Stimulated activated naive CD4-positive, alpha-beta T cell (primary cell): ENCODE measurements around the gene DAPL1.
"Not testable (repeated sequence)": the region's sequence is repeated elsewhere in the genome, so short reads cannot be mapped to it uniquely, and the experiment has no call there.

Experiments
- DNase-seq, 6 experiments: peaks; one replicate each; lab custom pipeline; 2025; lab: John Stamatoyannopoulos, UW

DAPL1 gene

DNA sequence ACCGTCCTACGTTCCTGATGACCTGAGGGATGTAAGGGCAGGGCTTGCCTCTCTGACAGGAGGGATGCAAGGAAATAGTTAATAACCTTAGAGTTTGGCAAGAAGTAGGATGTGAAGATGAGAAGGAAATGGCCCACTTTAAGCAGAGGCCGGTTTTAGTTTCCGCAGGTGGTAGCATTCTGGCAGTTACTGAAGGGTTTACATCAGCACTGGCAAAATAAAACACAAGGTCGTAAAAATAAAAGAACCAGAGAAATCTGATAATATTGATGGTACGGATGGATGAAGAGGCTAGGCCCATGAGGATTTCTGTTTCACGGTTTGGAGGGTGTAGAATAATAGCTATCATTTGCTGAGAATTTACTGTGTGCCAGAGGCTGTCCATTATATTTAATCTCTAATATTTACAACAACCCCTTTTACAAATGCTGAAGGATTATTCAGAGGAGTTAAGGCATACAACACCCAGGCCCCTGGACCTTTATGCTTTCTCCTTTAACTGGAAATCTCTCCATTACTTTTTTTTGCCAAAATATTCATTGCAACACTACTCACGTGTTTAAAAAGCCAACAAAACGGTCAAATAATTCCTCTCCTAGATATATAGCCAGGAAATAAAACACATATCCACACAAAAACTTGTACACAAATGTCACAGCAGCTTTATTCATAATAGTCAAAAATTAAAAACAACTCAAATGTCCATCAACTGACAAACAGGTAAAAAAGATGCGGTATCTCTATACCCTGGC is 28.5 kb downstream of the DAPL1 start:
- DNase-seq, result no peak

GRCh38 chr2:158825021-158825420 is 29.9 kb downstream of the DAPL1 start:
- no peak for DNase-seq

GRCh38 chr2:158826965-158827364 is 31.8 kb downstream of the DAPL1 start:
- no peak for DNase-seq

DNA sequence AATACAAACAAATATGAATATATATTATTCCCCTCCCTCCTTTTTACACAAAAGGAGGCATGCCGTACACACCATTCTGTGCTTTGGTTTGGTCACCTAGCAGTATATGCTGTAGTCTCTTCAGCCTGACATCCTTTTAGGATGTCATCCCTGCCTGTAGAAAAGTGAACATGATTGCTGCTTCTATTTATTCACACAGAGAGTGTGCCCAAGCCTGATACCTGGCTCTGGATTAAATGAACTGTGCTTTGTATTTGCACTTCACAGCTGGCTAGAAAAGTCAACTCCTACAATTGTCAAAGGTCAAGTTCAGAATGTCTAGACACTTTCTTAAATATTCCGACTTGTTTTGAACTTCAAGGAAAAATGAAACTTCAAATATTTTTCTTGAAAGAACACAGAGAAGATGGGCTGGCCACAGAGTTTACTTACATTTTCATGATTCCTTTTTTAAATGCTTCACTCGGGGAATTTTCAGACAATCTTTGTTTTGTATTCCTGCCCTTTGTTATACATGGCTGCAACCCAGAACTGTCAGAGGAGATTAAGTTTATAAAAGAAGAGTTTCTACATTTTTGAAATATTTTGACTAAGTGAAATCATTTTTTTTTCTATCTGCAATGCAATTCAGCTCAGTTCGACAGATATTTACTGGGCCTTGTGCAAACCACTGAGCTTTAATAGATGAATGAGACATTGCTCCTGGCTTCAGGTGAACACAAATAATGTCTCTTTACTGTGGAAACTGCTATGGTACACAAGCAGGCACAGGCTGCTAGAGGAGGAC is 33.5 kb downstream of the DAPL1 start:
- DNase-seq, result no peak

- DNase-seq, result no peak
These were observed 34.0 kb downstream of the DAPL1 start for GRCh38 chr2:158829167-158829566.

DNA sequence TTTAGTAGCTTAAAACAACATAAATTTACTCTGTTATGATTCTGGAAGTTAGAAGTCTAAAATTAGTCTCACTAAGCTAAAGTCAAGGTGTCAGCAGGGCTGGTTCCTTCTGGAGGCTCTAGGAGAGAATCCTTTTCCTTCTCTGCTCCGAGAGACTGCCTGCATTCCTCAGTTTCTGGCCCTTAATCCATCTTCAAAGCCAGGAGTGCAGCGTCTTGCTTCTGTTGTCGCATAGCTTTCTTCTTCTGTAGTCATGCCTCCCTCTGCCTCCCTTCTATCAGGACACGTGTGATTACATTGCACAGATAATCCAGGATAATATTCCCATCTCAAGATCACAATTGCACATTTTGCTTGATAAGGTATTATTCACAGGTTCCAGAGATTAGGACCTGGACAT is 35.1 kb downstream of the DAPL1 start:
- no peak for DNase-seq

DNA sequence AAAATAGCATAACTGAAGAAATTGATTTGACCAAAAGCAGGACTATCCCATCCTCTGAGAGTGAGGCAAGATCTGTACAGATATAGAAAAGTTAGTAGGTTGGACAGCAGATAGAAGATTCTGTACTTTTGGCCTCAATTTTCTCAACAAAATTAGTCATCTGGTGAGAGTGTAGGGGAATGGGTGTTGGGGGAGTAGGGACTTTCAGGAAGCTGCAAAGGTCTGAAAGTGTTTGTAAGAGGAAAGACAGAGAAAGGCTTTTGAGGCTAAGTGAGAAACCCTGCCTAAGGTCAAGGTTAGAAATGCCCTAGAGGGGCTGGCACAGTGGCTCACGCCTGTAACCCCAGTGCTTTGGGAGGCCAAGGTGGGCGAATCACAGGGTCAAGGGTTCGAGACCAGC is 40.3 kb downstream of the DAPL1 start:
- no peak for DNase-seq

GRCh38 chr2:158837645-158838044 is 42.5 kb downstream of the DAPL1 start:
- no peak for DNase-seq

DNA sequence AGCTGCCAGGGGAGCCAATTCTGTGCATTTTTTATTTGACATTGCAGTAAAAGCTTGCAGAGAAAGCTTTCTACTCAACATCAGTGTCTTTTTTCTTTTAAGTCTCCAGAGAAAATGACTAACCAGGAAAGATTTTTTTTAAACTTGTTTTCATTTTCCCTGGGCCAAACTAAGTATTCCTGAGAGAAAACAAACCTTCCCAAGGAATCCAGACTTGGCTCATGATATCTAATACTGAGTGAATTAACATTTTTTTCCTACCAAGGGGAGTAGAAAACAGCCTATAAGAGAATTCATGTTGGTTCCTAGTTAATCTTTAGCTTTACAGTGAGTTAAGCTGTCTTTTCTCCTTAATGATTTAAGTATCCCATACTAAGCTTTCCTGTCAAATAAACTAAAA is 46.7 kb downstream of the DAPL1 start:
- DNase-seq, result no peak

GRCh38 chr2:158845444-158845843 is 50.3 kb downstream of the DAPL1 start:
- DNase-seq, result no peak

GRCh38 chr2:158845859-158846258 is 50.7 kb downstream of the DAPL1 start:
- DNase-seq, result no peak

DNA sequence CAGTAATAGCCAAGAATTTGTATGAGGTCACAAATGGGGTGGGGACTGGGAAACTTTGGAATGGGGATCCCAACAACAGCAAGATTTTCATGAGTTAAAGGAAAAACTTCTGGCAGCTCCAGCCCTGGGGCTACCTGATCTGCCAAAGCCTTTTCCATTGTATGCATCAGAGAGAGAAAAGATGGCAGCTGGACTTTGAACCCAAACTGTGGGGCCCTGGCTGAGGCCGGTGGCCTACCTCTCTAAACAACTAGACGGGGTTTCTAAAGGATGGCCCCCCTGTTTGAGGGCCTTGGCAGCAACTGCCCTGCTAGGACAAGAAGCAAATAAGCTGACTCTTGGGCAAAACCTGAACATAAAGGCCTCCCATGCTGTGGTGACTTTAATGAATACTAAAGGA is 52.4 kb downstream of the DAPL1 start:
- DNase-seq, result not testable (repeated sequence)

- not testable (repeated sequence) for DNase-seq
These were observed 53.2 kb downstream of the DAPL1 start for GRCh38 chr2:158848031-158848970.

DNA sequence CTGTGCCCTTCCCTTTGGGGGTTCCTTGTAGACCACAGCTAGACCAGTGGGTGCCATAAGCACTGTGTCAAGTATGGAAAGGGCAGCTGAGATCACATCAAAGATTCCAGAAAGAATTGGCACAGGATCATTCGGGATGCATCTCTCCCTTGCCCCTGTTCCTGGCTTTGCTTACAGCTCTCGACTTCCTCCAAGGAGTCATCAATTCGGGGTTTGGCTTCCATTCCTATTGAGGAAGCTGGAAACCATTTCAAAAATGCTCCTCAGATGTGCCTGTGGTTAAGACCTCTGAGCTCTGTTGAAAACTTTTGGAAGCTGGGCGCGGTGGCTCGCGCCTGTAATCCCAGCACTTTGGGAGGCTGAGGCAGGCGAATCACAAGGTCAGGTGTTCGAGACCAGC is 65.1 kb downstream of the DAPL1 start:
- DNase-seq, result not testable (repeated sequence)

DNA sequence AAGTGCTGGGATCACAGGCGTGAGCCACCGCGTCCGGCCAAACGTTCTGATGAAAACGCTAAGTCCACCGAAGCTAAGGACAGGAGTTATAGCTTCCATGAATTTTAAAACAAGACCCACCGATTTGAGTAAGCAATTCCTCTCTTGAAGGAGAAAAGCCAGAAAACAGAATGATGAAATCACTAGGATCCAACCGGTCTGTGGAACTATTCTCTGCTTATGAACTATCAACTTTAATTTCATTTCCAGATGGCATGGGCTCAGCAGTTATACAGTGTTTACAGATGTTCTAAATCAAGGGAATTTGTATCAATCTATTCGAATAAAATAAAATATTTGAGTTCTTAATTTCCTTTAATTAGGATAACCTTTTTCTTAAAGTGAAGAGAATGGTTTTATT is 66.5 kb downstream of the DAPL1 start:
- DNase-seq, result not testable (repeated sequence)

DNA sequence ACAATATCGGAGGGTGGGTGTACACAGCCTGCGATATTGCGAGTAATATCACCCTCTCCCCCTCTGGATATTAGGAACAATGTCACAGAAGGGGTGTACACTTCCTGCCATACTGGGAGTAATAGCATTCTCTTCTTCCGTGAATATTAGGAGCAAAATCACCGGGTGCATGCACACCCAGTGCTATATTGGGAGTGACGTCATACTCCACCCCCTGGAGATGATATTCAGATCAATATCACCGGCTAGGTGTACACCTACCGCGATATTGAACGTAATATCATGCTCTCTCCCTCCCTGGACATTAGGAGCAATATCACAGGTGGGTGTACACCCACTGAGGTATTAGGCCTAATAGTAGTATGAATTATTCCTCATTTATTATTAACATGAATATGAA is 70.4 kb downstream of the DAPL1 start:
- not testable (repeated sequence) for DNase-seq
